ENCODE measurements around the gene TNS1. TPM values are rescaled to one million over a fixed set of nuclear protein-coding genes. Genes with fewer than 3 reads are reported as not detected.

The TNS1 gene
- total and polyA plus RNA-seq, 10 of the 15 experiments (the other 5 are each of a cell fraction or from before 2014, with no cell fraction given), result 0.05 to 0.44 TPM; not detected in 8

- TF ChIP-seq USF1 (IDR thresholded peaks at IDR 0.05; ENCODE audit: borderline replicate concordance, extremely low read length, insufficient read depth, low read depth, low read length) (no peak), ZNF592 (IDR thresholded peaks at IDR 0.05) (no peak)
Measured at GRCh38 chr2:217978536-217979150, 24.2 kb downstream of the TNS1 start (continued).

- no peak for TF ChIP-seq SUPT20H (IDR thresholded peaks at IDR 0.05; ENCODE audit: borderline replicate concordance, control insufficient read depth, low read depth, low read length)
- no peak for TF ChIP-seq ZNF24 (IDR thresholded peaks at IDR 0.05)
- no peak for TF ChIP-seq KAT2A (conservative IDR thresholded peaks at IDR 0.05; ENCODE audit: control insufficient read depth, low read depth, low read length)
- no peak for TF ChIP-seq RELB (IDR thresholded peaks at IDR 0.05; ENCODE audit: low read depth)
- no peak for TF ChIP-seq BCL11A (IDR thresholded peaks at IDR 0.05; ENCODE audit: low read depth, low read length)
- no peak for TF ChIP-seq PAX8 (IDR thresholded peaks at IDR 0.05)
- no peak for TF ChIP-seq ATF3 (IDR thresholded peaks at IDR 0.05; ENCODE audit: borderline replicate concordance, extremely low read depth, low read depth, low read length)
- no peak for TF ChIP-seq YY1 (IDR thresholded peaks at IDR 0.05; ENCODE audit: low read depth, low read length)
- TF ChIP-seq CBX3 (IDR thresholded peaks at IDR 0.05; ENCODE audit: borderline replicate concordance, low read depth), result no peak
- no peak for TF ChIP-seq MYC (IDR thresholded peaks at IDR 0.05; ENCODE audit: insufficient read depth, insufficient read length, insufficient replicate concordance, low read length, severe bottlenecking)
- ChIA-PET POLR2A (no interaction called here), RAD21 (ENCODE audit: unreplicated experiment) (no interaction called here), CTCF (interaction anchor here (0.6 kb wide), 1 partner anchor 303 kb away, joined by 3 read pairs; no protein-coding TSS in a partner anchor), SMC1A (ENCODE audit: uncharacterized antibody, unreplicated experiment) (no interaction called here)
- in situ Hi-C loops (cut with MboI) (no loop called here), intact Hi-C loops (cut with micrococcal nuclease; ENCODE audit: unreplicated experiment) (no loop called here)
- Histone ChIP-seq H3K36me3 (ENCODE audit: control insufficient read depth in 2 of 2, insufficient read depth in 2 of 2, low read length in 1 of 2) (no peaks in the 10 kb centered on the region), H3K79me2 (ENCODE audit: control insufficient read depth, insufficient read depth, low read length) (no peaks in the 10 kb centered on the region), H4K20me1 (ENCODE audit: control insufficient read depth, insufficient read depth) (no peaks in the 10 kb centered on the region), H3K4me1 (ENCODE audit: control insufficient read depth, insufficient read depth, low read length) (no peaks in the 10 kb centered on the region), H3K9me3 (replicated peaks; ENCODE audit: control insufficient read depth, insufficient read depth, low read length) (no peaks in the 10 kb centered on the region), H3K4me3 (no peak overlapping the region), H3K27ac (ENCODE audit: control insufficient read depth, insufficient read depth) (no peak overlapping the region), H3K4me2 (ENCODE audit: control insufficient read depth, insufficient read depth) (no peak overlapping the region), H3K27me3 (replicated peaks in 1 of 2; ENCODE audit: control insufficient read depth in 2 of 2, insufficient read depth in 2 of 2, low read length in 1 of 2) (no peaks in the 10 kb centered on the region; a peak in 1 of 4 replicates), H2AFZ (ENCODE audit: control insufficient read depth, low read depth, low read length) (no peak overlapping the region), H3K9ac (ENCODE audit: control insufficient read depth, insufficient read depth, low read length) (no peak overlapping the region)
- no peak for DNase-seq (ENCODE audit: low read depth, low spot score)
- no peak for FAIRE-seq
- WGBS (ENCODE audit: insufficient coverage, insufficient replicate concordance, low lambda C conversion rate, missing lambda C conversion rate), result 31% methylated on average over 9 of the region's 16 CpGs
- no peak for ATAC-seq
- BruUV-seq (replicated peaks), result no TSS peak
Measured at GRCh38 chr2:217977840-217978535, 24.8 kb downstream of the TNS1 start.
